CD4-positive, alpha-beta T cell (primary cell): ENCODE data around the gene RBM34. TPM values are rescaled to one million over a fixed set of nuclear protein-coding genes. Genes with fewer than 3 reads are reported as not detected.

Experiments used
- ATAC-seq: fragments of 200-7000 bp; cut with Tn5 transposase; one replicate; pipeline ENCODE4 v1.10.0; 2022; ENCODE audit warnings: mild to moderate bottlenecking; ENCODE audit not compliant: poor library complexity
- CTCF ChIA-PET: fragments of 350-600 bp; sonication (Branson Sonifier 250); formaldehyde crosslinking; loops from one replicate; lab custom pipeline; 2021; ENCODE audit warnings: antibody characterized with exemption, inconsistent platforms; lab: Charles Lee
- POLR2A ChIA-PET: fragments of 350-600 bp; sonication (Branson Sonifier 250); formaldehyde crosslinking; loops from one replicate; lab custom pipeline; 2021; ENCODE audit warnings: antibody characterized with exemption, inconsistent platforms; lab: Charles Lee
- DNase-seq, 14 experiments: peaks; one replicate each; pipeline ENCODE4 v3.0.0-alpha.2; 2013 to 2020; ENCODE audit warnings: mixed read lengths in 2 of 14
- H3K27ac ChIP-seq, 2 donors: one replicate each; pipeline versions ENCODE4 v1.5.1 to v1.7.0; 2013; ENCODE audit warnings: low read length in 2 of 2, low read depth in 1 of 2, mild to moderate bottlenecking in 1 of 2
- H3K27me3 ChIP-seq, 2 experiments: 1 replicate in 1 of 2; 2 replicates in 1 of 2; pipeline versions ENCODE4 v1.6.1 to v1.7.0; 2013; ENCODE audit warnings: low read length in 2 of 2, control low read depth in 1 of 2, mild to moderate bottlenecking in 1 of 2, moderate library complexity in 1 of 2; ENCODE audit not compliant: insufficient read depth in 2 of 2, control insufficient read depth in 1 of 2
- H3K36me3 ChIP-seq: one replicate; pipeline ENCODE4 v1.6.1; 2013; ENCODE audit warnings: low read length, control low read depth; ENCODE audit not compliant: insufficient read depth
- H3K4me1 ChIP-seq: one replicate; pipeline ENCODE4 v1.6.1; 2013; ENCODE audit warnings: low read length, control low read depth; ENCODE audit not compliant: insufficient read depth
- H3K4me3 ChIP-seq: one replicate; pipeline ENCODE4 v1.5.1; 2013; ENCODE audit warnings: mild to moderate bottlenecking, low read length, moderate library complexity
- H3K9me3 ChIP-seq, 2 experiments: 1 replicate in 1 of 2; 2 replicates in 1 of 2; pipeline versions ENCODE4 v1.6.1 to v1.7.0; 2013; ENCODE audit warnings: low read length in 2 of 2, mild to moderate bottlenecking in 2 of 2, control low read depth in 1 of 2, moderate library complexity in 1 of 2; ENCODE audit not compliant: control insufficient read depth in 1 of 2, insufficient read depth in 1 of 2
- H3K27ac Mint-ChIP-seq: one replicate; pipeline ENCODE4 v1.8.0; 2020; ENCODE audit warnings: mixed read lengths
- H3K27me3 Mint-ChIP-seq: one replicate; pipeline ENCODE4 v1.8.0; 2021; ENCODE audit warnings: mixed read lengths
- H3K36me3 Mint-ChIP-seq: one replicate; pipeline ENCODE4 v1.8.0; 2021; ENCODE audit warnings: low read depth, mixed read lengths
- H3K4me1 Mint-ChIP-seq: one replicate; pipeline ENCODE4 v1.8.0; 2021; ENCODE audit warnings: low read depth, mixed read lengths
- H3K4me3 Mint-ChIP-seq: one replicate; pipeline ENCODE4 v1.8.0; 2020; ENCODE audit warnings: mild to moderate bottlenecking, mixed read lengths
- H3K9me3 Mint-ChIP-seq: one replicate; pipeline ENCODE4 v1.8.0; 2020; ENCODE audit warnings: mixed read lengths
- CTCF ChIP-seq: fragments of 200-600 bp; IDR thresholded peaks from one replicate; pipeline ENCODE4 v1.8.0; 2022; ENCODE audit warnings: antibody characterized with exemption, mild to moderate bottlenecking
- intact Hi-C, 2 experiments: fragments of 100-400 bp; cut with DNase I in 1 of 2; cut with micrococcal nuclease in 1 of 2; formaldehyde crosslinking; loops; one replicate each; pipeline versions ENCODE4 v1.15.1 to v1.9.0; 2023 to 2025; cut with DNase I, micrococcal nuclease
- total RNA-seq, 174 experiments: library from RNA in 2 of 174; stranded (reverse) in 2 of 174; gene quantifications; one replicate each; pipeline ENCODE4 v1.2.3 and lab custom pipeline; 2021 to 2026

The RBM34 gene
- total RNA-seq, 2 experiments from 2014 or later = 195 to 218 TPM

- CTCF ChIA-PET = interaction anchor here (1.4 kb wide), 1 partner anchor 41 kb away, joined by 3 read pairs; no protein-coding TSS in a partner anchor
- DNase-seq (no peak), ATAC-seq (no peak)
- Histone ChIP-seq H3K4me1 (peaks cover 5% of the 10 kb centered on the region), H3K36me3 (peaks cover 82% of the 10 kb centered on the region), H3K9me3 (no peaks in the 10 kb centered on the region), H3K27me3 (no peaks in the 10 kb centered on the region), H3K27ac (no peak overlapping the region), H3K4me3 (no peak overlapping the region)
- no peak overlapping the region for H3K27ac Mint-ChIP-seq
- no peaks in the 10 kb centered on the region for H3K27me3 Mint-ChIP-seq
- TF ChIP-seq CTCF = no peak
- H3K4me3 Mint-ChIP-seq = no peak overlapping the region
- intact Hi-C loops = no loop called here
- H3K36me3 Mint-ChIP-seq = peaks cover 89% of the 10 kb centered on the region
- POLR2A ChIA-PET = interaction anchor here (3.6 kb wide), 1 partner anchor 14 kb away, joined by 18 read pairs; the partner anchor contains the start of gene RBM34
- peaks cover 17% of the 10 kb centered on the region for H3K4me1 Mint-ChIP-seq
- H3K9me3 Mint-ChIP-seq = no peaks in the 10 kb centered on the region
Observed at GRCh38 chr1:235147269-235147668, 13.8 kb downstream of the RBM34 start.

GRCh38 chr1:235145639-235146038, 15.4 kb downstream of the RBM34 start:
- DNase-seq (no peak), ATAC-seq (no peak)
- Histone ChIP-seq H3K27ac (no peak overlapping the region), H3K4me3 (no peak overlapping the region), H3K9me3 (no peaks in the 10 kb centered on the region), H3K4me1 (peaks cover under 1% of the 10 kb centered on the region), H3K27me3 (no peaks in the 10 kb centered on the region), H3K36me3 (peaks cover 73% of the 10 kb centered on the region)
- TF ChIP-seq CTCF = no peak
- Mint-ChIP-seq H3K27ac (no peak overlapping the region), H3K27me3 (no peaks in the 10 kb centered on the region), H3K4me3 (no peak overlapping the region), H3K9me3 (no peaks in the 10 kb centered on the region), H3K4me1 (peaks cover 7% of the 10 kb centered on the region), H3K36me3 (peaks cover 92% of the 10 kb centered on the region)
- POLR2A ChIA-PET = interaction anchor here (3.6 kb wide), 1 partner anchor 15 kb away, joined by 18 read pairs; the partner anchor contains the start of gene RBM34
- CTCF ChIA-PET = no interaction called here
- intact Hi-C loops = no loop called here

- DNase-seq (no peak), ATAC-seq (no peak)
- Mint-ChIP-seq H3K4me3 (no peak overlapping the region), H3K27me3 (no peaks in the 10 kb centered on the region), H3K27ac (no peak overlapping the region), H3K36me3 (peaks cover 89% of the 10 kb centered on the region), H3K4me1 (no peaks in the 10 kb centered on the region), H3K9me3 (no peaks in the 10 kb centered on the region)
- Histone ChIP-seq H3K9me3 (no peaks in the 10 kb centered on the region), H3K4me3 (no peak overlapping the region), H3K27ac (no peak overlapping the region), H3K4me1 (no peaks in the 10 kb centered on the region), H3K36me3 (peaks cover 73% of the 10 kb centered on the region), H3K27me3 (no peaks in the 10 kb centered on the region)
- ChIA-PET POLR2A (no interaction called here), CTCF (no interaction called here)
- TF ChIP-seq CTCF = no peak
- intact Hi-C loops = no loop called here
Observed at GRCh38 chr1:235142991-235143390, 18.1 kb downstream of the RBM34 start.
